ENCODE results near the gene INPP5D. TPM values are rescaled to one million over a fixed set of nuclear protein-coding genes. Genes with fewer than 3 reads are reported as not detected.

The INPP5D gene
- total RNA-seq, 1 donor from 2014 or later = 26.6 TPM

DNA sequence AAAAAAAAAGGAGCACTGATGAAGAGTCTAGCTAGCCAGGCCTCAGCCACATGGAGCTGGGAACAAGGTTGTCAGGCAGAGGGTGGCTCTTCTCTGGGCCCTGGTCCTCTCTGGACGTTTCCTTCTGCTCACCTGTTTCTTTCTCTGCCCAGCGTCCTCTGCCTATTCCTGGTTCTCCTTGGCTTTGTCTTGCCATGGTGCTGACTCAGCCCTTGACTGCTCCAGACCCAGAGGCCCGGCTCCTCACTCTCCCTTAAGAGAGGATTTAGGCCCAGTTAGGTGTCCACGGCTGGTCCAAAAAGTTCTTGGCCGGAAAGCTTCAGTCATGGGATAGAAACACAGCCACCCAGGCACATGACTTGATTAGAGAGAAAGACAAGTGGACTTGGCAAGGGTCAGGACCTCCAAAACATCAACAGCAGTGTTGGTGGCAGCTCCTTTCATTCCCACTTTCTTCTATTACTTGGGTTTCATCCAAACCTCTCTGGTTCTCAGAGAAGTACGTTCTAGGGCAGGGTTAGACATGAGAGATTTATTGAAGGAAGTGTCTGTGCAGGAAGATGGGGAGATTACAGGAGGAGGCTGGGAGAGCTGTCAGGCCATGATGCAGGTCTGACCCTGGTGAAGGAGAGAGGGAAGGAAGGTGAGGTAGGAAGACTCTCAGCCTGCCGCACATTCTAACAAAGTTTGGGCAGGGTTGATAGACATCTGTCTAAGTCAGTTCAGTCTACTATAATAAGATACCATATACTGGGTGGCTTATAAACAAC lies 176.9 kb downstream of the INPP5D start:
- Histone ChIP-seq H3K4me3 (ENCODE audit: low read depth, low read length) (no peak overlapping the region), H3K27me3 (ENCODE audit: control insufficient read depth, insufficient read depth, low read length) (no peaks in the 10 kb centered on the region), H3K36me3 (ENCODE audit: control insufficient read depth, insufficient read depth, low read length) (no peaks in the 10 kb centered on the region)
- no peak for DNase-seq (ENCODE audit: low read depth)
- TF ChIP-seq, protein P1, sequence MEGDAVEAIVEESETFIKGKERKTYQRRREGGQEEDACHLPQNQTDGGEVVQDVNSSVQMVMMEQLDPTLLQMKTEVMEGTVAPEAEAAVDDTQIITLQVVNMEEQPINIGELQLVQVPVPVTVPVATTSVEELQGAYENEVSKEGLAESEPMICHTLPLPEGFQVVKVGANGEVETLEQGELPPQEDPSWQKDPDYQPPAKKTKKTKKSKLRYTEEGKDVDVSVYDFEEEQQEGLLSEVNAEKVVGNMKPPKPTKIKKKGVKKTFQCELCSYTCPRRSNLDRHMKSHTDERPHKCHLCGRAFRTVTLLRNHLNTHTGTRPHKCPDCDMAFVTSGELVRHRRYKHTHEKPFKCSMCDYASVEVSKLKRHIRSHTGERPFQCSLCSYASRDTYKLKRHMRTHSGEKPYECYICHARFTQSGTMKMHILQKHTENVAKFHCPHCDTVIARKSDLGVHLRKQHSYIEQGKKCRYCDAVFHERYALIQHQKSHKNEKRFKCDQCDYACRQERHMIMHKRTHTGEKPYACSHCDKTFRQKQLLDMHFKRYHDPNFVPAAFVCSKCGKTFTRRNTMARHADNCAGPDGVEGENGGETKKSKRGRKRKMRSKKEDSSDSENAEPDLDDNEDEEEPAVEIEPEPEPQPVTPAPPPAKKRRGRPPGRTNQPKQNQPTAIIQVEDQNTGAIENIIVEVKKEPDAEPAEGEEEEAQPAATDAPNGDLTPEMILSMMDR (IDR thresholded peaks at IDR 0.05; ENCODE audit: insufficient read depth, low read length, severe bottlenecking) = no peak
- no peak for FAIRE-seq

DNA sequence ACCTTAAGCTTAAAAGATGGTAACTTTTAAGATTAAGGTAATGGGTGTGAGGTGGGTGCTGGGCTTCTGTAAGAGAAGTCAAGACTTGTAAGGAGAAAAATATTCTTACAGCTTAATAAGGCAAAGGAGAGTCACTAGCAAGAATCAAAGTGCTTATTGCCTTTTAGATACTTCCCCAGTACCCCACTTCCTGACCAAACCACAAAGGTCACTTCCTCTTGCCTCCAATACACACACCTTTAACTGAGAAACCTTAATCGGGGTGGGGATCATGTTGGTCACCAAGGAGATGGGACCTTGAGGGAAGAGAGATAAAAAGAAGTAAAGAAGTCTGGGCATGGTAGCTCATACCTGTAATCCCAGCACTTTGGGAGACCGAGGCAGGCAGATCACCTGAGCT lies 180.8 kb downstream of the INPP5D start:
- H3K4me3 ChIP-seq (ENCODE audit: low read depth, low read length) = no peak overlapping the region
- TF ChIP-seq, protein P1 (IDR thresholded peaks at IDR 0.05; ENCODE audit: insufficient read depth, low read length, severe bottlenecking) = no peak
- DNase-seq (ENCODE audit: low read depth) (no peak), FAIRE-seq (no peak)
- no peaks in the 10 kb centered on the region for H3K27me3 ChIP-seq (ENCODE audit: control insufficient read depth, insufficient read depth, low read length)
- H3K36me3 ChIP-seq (ENCODE audit: control insufficient read depth, insufficient read depth, low read length) = no peaks in the 10 kb centered on the region

DNA sequence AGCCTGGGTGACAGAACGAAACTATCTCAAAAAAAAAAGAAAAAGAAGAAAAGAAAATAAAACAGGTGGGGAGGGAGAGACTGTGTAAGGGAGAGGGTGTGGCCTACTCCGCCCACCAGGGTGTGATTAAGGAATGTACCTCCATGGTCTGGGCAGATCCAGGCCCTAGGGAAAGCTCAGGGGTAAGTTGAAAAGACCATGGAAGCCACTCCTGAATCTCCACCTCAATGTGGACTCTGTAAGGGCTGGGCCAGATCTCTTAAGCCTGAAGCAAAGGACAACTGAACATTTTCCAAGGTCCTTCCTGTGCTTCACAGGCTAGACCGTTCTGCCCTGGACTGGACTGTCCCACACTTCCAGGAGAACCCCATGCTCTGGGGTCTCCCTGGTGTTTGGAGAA lies 181.7 kb downstream of the INPP5D start:
- TF ChIP-seq, protein P1 (IDR thresholded peaks at IDR 0.05; ENCODE audit: insufficient read depth, low read length, severe bottlenecking) = no peak
- Histone ChIP-seq H3K4me3 (ENCODE audit: low read depth, low read length) (no peak overlapping the region), H3K27me3 (ENCODE audit: control insufficient read depth, insufficient read depth, low read length) (no peaks in the 10 kb centered on the region), H3K36me3 (ENCODE audit: control insufficient read depth, insufficient read depth, low read length) (no peaks in the 10 kb centered on the region)
- FAIRE-seq (no peak), DNase-seq (ENCODE audit: low read depth) (peak; percentile 22)

DNA sequence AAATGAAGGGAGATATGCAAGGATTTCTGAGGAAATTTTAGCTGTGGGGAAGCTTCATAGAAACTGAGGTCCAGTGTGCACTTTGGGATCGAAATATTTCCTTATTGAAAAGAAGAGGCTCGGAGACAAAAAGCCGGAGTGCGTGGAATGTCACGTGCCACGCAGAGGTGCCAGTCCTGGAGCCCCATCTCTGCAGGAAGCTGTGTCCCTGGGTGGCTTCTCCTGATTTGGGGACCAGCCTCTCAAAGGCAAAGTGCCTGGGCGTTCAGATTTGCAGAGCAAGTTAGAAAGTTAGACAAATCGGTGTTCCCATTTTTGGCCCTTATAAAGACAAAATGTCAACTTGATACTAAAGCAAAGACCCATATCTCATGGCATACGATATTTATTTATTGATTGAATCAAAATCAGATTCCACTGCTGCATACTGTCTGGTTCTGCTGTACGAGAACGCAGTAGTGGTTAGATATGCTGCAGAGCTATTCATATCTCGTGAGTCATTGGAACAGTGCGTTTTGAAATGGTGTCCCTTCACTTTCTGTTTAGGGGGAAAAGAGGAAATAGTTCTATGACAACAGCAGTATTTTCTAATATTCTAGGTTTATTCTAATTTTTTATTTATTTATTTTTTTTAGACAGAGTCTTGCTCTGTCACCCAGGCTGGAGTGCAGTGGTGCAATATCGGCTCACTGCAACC lies 182.2 kb downstream of the INPP5D start:
- Histone ChIP-seq H3K27me3 (ENCODE audit: control insufficient read depth, insufficient read depth, low read length) (no peaks in the 10 kb centered on the region), H3K36me3 (ENCODE audit: control insufficient read depth, insufficient read depth, low read length) (no peaks in the 10 kb centered on the region), H3K4me3 (ENCODE audit: low read depth, low read length) (no peak overlapping the region)
- FAIRE-seq (no peak), DNase-seq (ENCODE audit: low read depth) (no peak)
- TF ChIP-seq, protein P1 (IDR thresholded peaks at IDR 0.05; ENCODE audit: insufficient read depth, low read length, severe bottlenecking) = no peak

DNA sequence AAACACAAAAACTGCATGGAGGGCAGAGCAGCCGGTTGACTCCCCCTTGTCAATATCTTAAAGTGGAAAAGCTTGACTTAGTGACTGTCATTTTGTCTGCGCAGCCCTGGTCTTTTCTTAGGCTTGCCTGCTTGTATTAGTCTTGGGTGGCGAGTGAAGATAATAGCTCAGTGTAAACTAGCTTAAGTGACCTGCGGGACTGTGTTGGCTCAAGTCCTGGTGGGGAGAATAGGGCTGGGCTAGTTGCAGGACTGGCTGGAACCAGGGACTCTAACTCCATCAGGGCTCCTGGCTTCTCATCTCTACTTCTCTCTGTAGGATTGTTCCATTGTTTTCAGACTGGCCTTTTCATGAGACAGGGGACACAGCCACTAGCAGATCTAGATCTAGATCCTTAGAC lies 183.2 kb downstream of the INPP5D start:
- no peaks in the 10 kb centered on the region for H3K36me3 ChIP-seq (ENCODE audit: control insufficient read depth, insufficient read depth, low read length)
- DNase-seq (ENCODE audit: low read depth) = no peak
- H3K4me3 ChIP-seq (ENCODE audit: low read depth, low read length) = no peak overlapping the region
- H3K27me3 ChIP-seq (ENCODE audit: control insufficient read depth, insufficient read depth, low read length) = no peaks in the 10 kb centered on the region
- no peak for FAIRE-seq
- TF ChIP-seq, protein P1 (IDR thresholded peaks at IDR 0.05; ENCODE audit: insufficient read depth, low read length, severe bottlenecking) = no peak

All from bronchial epithelial cell (primary cell).